ENCODE results near the gene PTPN5.

Gene PTPN5

GRCh38 chr11:18701614-18702216 lies 89.9 kb downstream of the PTPN5 start:
- Histone ChIP-seq H3K9ac (ENCODE audit: insufficient read length, low read depth) (no peak overlapping the region), H3K27me3 (ENCODE audit: insufficient read depth, insufficient read length) (peaks cover 22% of the 10 kb centered on the region), H3K4me1 (ENCODE audit: insufficient read depth, insufficient read length) (no peaks in the 10 kb centered on the region), H3K36me3 (ENCODE audit: insufficient read depth, insufficient read length, low read length) (no peaks in the 10 kb centered on the region), H3K9me3 (ENCODE audit: insufficient read depth, low read length) (no peaks in the 10 kb centered on the region), H3K4me3 (ENCODE audit: insufficient read length, low read depth) (no peak overlapping the region)
- no peak for TF ChIP-seq YY1 (IDR thresholded peaks at IDR 0.05; ENCODE audit: insufficient read depth, insufficient read length)
- DNase-seq (ENCODE audit: low read depth, low spot score) = no peak

- H3K27me3 ChIP-seq (ENCODE audit: insufficient read depth, insufficient read length) = peaks cover 22% of the 10 kb centered on the region
- no peaks in the 10 kb centered on the region for H3K4me1 ChIP-seq (ENCODE audit: insufficient read depth, insufficient read length)
- TF ChIP-seq SUZ12 (IDR thresholded peaks at IDR 0.05; ENCODE audit: extremely low read depth, insufficient read depth, insufficient read length) (no peak), YY1 (IDR thresholded peaks at IDR 0.05; ENCODE audit: insufficient read depth, insufficient read length) (no peak), ZNF274 (IDR thresholded peaks at IDR 0.05; ENCODE audit: low read depth, low read length) (no peak)
- no peaks in the 10 kb centered on the region for H3K9me3 ChIP-seq (ENCODE audit: insufficient read depth, low read length)
- H3K9ac ChIP-seq (ENCODE audit: insufficient read length, low read depth) = no peak overlapping the region
- DNase-seq (ENCODE audit: low read depth, low spot score) = no peak
- no peak overlapping the region for H3K4me3 ChIP-seq (ENCODE audit: insufficient read length, low read depth)
- H3K36me3 ChIP-seq (ENCODE audit: insufficient read depth, insufficient read length, low read length) = no peaks in the 10 kb centered on the region
Observed at GRCh38 chr11:18700872-18701271, 90.7 kb downstream of the PTPN5 start.

GRCh38 chr11:18700375-18700774 lies 91.2 kb downstream of the PTPN5 start:
- Histone ChIP-seq H3K36me3 (ENCODE audit: insufficient read depth, insufficient read length, low read length) (no peaks in the 10 kb centered on the region), H3K27me3 (ENCODE audit: insufficient read depth, insufficient read length) (peaks cover 22% of the 10 kb centered on the region), H3K9ac (ENCODE audit: insufficient read length, low read depth) (no peak overlapping the region), H3K4me1 (ENCODE audit: insufficient read depth, insufficient read length) (no peaks in the 10 kb centered on the region), H3K4me3 (ENCODE audit: insufficient read length, low read depth) (no peak overlapping the region), H3K9me3 (ENCODE audit: insufficient read depth, low read length) (no peaks in the 10 kb centered on the region)
- TF ChIP-seq SUZ12 (IDR thresholded peaks at IDR 0.05; ENCODE audit: extremely low read depth, insufficient read depth, insufficient read length) (no peak), ZNF274 (IDR thresholded peaks at IDR 0.05; ENCODE audit: low read depth, low read length) (no peak), YY1 (IDR thresholded peaks at IDR 0.05; ENCODE audit: insufficient read depth, insufficient read length) (no peak)
- no peak for DNase-seq (ENCODE audit: low read depth, low spot score)

- H3K9me3 ChIP-seq (ENCODE audit: insufficient read depth, low read length) = no peaks in the 10 kb centered on the region
- no peaks in the 10 kb centered on the region for H3K36me3 ChIP-seq (ENCODE audit: insufficient read depth, insufficient read length, low read length)
- no peak overlapping the region for H3K4me3 ChIP-seq (ENCODE audit: insufficient read length, low read depth)
- H3K9ac ChIP-seq (ENCODE audit: insufficient read length, low read depth) = peak overlapping the region; percentile 42
- TF ChIP-seq ZNF274 (IDR thresholded peaks at IDR 0.05; ENCODE audit: low read depth, low read length) (no peak), YY1 (IDR thresholded peaks at IDR 0.05; ENCODE audit: insufficient read depth, insufficient read length) (no peak), SUZ12 (IDR thresholded peaks at IDR 0.05; ENCODE audit: extremely low read depth, insufficient read depth, insufficient read length) (no peak)
- no peak for DNase-seq (ENCODE audit: low read depth, low spot score)
- H3K27me3 ChIP-seq (ENCODE audit: insufficient read depth, insufficient read length) = peaks cover 22% of the 10 kb centered on the region
- no peaks in the 10 kb centered on the region for H3K4me1 ChIP-seq (ENCODE audit: insufficient read depth, insufficient read length)
Observed at GRCh38 chr11:18699848-18700261, 91.7 kb downstream of the PTPN5 start.

- DNase-seq (ENCODE audit: low read depth, low spot score) = no peak
- H3K9ac ChIP-seq (ENCODE audit: insufficient read length, low read depth) = peak overlapping the region; percentile 42
- H3K4me3 ChIP-seq (ENCODE audit: insufficient read length, low read depth) = peak overlapping the region; percentile 40
- TF ChIP-seq SUZ12 (IDR thresholded peaks at IDR 0.05; ENCODE audit: extremely low read depth, insufficient read depth, insufficient read length) (no peak), ZNF274 (IDR thresholded peaks at IDR 0.05; ENCODE audit: low read depth, low read length) (no peak), YY1 (IDR thresholded peaks at IDR 0.05; ENCODE audit: insufficient read depth, insufficient read length) (no peak)
- peaks cover 22% of the 10 kb centered on the region for H3K27me3 ChIP-seq (ENCODE audit: insufficient read depth, insufficient read length)
- H3K9me3 ChIP-seq (ENCODE audit: insufficient read depth, low read length) = no peaks in the 10 kb centered on the region
- H3K4me1 ChIP-seq (ENCODE audit: insufficient read depth, insufficient read length) = no peaks in the 10 kb centered on the region
- H3K36me3 ChIP-seq (ENCODE audit: insufficient read depth, insufficient read length, low read length) = no peaks in the 10 kb centered on the region
Observed at GRCh38 chr11:18699269-18699596, 92.4 kb downstream of the PTPN5 start.

- Histone ChIP-seq H3K4me1 (ENCODE audit: insufficient read depth, insufficient read length) (no peaks in the 10 kb centered on the region), H3K27me3 (ENCODE audit: insufficient read depth, insufficient read length) (peaks cover 22% of the 10 kb centered on the region), H3K36me3 (ENCODE audit: insufficient read depth, insufficient read length, low read length) (no peaks in the 10 kb centered on the region), H3K9ac (ENCODE audit: insufficient read length, low read depth) (peak within 1 kb of the TSS; percentile 42), H3K4me3 (ENCODE audit: insufficient read length, low read depth) (peak within 1 kb of the TSS; percentile 40), H3K9me3 (ENCODE audit: insufficient read depth, low read length) (no peaks in the 10 kb centered on the region)
- TF ChIP-seq YY1 (IDR thresholded peaks at IDR 0.05; ENCODE audit: insufficient read depth, insufficient read length) (no peak), ZNF274 (IDR thresholded peaks at IDR 0.05; ENCODE audit: low read depth, low read length) (no peak), SUZ12 (IDR thresholded peaks at IDR 0.05; ENCODE audit: extremely low read depth, insufficient read depth, insufficient read length) (no peak)
- DNase-seq (ENCODE audit: low read depth, low spot score) = peak; percentile 55
Observed at GRCh38 chr11:18698341-18699268, 93.0 kb downstream of the PTPN5 start, which contains the start of gene TMEM86A. TSS of gene TMEM86A (plus strand) at chr11:18698779. CDS start at chr11:18698887, 108 bp downstream.

GRCh38 chr11:18697576-18697975 lies 94.0 kb downstream of the PTPN5 start:
- Histone ChIP-seq H3K4me1 (ENCODE audit: insufficient read depth, insufficient read length) (no peaks in the 10 kb centered on the region), H3K36me3 (ENCODE audit: insufficient read depth, insufficient read length, low read length) (no peaks in the 10 kb centered on the region), H3K27me3 (ENCODE audit: insufficient read depth, insufficient read length) (peaks cover 22% of the 10 kb centered on the region), H3K9me3 (ENCODE audit: insufficient read depth, low read length) (no peaks in the 10 kb centered on the region), H3K9ac (ENCODE audit: insufficient read length, low read depth) (no peak overlapping the region), H3K4me3 (ENCODE audit: insufficient read length, low read depth) (no peak overlapping the region)
- no peak for TF ChIP-seq YY1 (IDR thresholded peaks at IDR 0.05; ENCODE audit: insufficient read depth, insufficient read length)
- DNase-seq (ENCODE audit: low read depth, low spot score) = no peak

Data from NT2/D1 (cell line).